ENCODE data around the gene SRRM3.

SRRM3 gene

GRCh38 chr7:76294344-76295024 is 92.8 kb downstream of the SRRM3 start:
- Histone ChIP-seq H3K27me3 (ENCODE audit: low read depth, low read length) (no peaks in the 10 kb centered on the region), H3K9ac (ENCODE audit: low read length) (no peak overlapping the region), H3K27ac (ENCODE audit: low read length) (no peak overlapping the region), H3K9me3 (ENCODE audit: insufficient read depth, low read length) (no peaks in the 10 kb centered on the region), H3K79me2 (ENCODE audit: low read length) (no peaks in the 10 kb centered on the region), H3K4me1 (ENCODE audit: low read length) (peaks cover 14% of the 10 kb centered on the region), H2AFZ (ENCODE audit: low read depth, low read length) (0 out of 2 replicates have a peak overlapping the region, but pooled peaks have one; percentile 23), H3K4me3 (ENCODE audit: low read length) (peak overlapping the region; percentile 42; the same call in 1 of the 2 replicates), H3K4me2 (ENCODE audit: low read length) (peak overlapping the region; percentile 62), H3K36me3 (replicated peaks; ENCODE audit: low read depth, low read length) (no peaks in the 10 kb centered on the region), H4K20me1 (ENCODE audit: insufficient read depth, low read length) (no peaks in the 10 kb centered on the region)
- no peak for TF ChIP-seq CTCF (IDR thresholded peaks at IDR 0.05; ENCODE audit: low read depth, low read length)
- TF ChIP-seq EZH2phosphoT487 (IDR thresholded peaks at IDR 0.05; ENCODE audit: low read depth), result no peak

GRCh38 chr7:76296743-76297740 is 95.3 kb downstream of the SRRM3 start:
- Histone ChIP-seq H3K27ac (ENCODE audit: low read length) (no peak overlapping the region), H3K9ac (ENCODE audit: low read length) (no peak overlapping the region), H3K4me3 (ENCODE audit: low read length) (no peak overlapping the region), H4K20me1 (ENCODE audit: insufficient read depth, low read length) (no peaks in the 10 kb centered on the region), H3K27me3 (ENCODE audit: low read depth, low read length) (no peaks in the 10 kb centered on the region), H3K36me3 (replicated peaks; ENCODE audit: low read depth, low read length) (no peaks in the 10 kb centered on the region), H2AFZ (ENCODE audit: low read depth, low read length) (no peak overlapping the region), H3K4me2 (ENCODE audit: low read length) (no peak overlapping the region), H3K4me1 (ENCODE audit: low read length) (peaks cover 6% of the 10 kb centered on the region), H3K79me2 (ENCODE audit: low read length) (no peaks in the 10 kb centered on the region), H3K9me3 (ENCODE audit: insufficient read depth, low read length) (no peaks in the 10 kb centered on the region)
- TF ChIP-seq CTCF (IDR thresholded peaks at IDR 0.05; ENCODE audit: low read depth, low read length) (no peak), EZH2phosphoT487 (IDR thresholded peaks at IDR 0.05; ENCODE audit: low read depth) (no peak)

GRCh38 chr7:76300166-76300731 is 98.6 kb downstream of the SRRM3 start:
- no peak overlapping the region for H2AFZ ChIP-seq (ENCODE audit: low read depth, low read length)
- TF ChIP-seq CTCF (IDR thresholded peaks at IDR 0.05; ENCODE audit: low read depth, low read length) (no peak), EZH2phosphoT487 (IDR thresholded peaks at IDR 0.05; ENCODE audit: low read depth) (no peak)
- no peaks in the 10 kb centered on the region for H3K36me3 ChIP-seq (replicated peaks; ENCODE audit: low read depth, low read length)
- H3K79me2 ChIP-seq (ENCODE audit: low read length), result no peaks in the 10 kb centered on the region
- H4K20me1 ChIP-seq (ENCODE audit: insufficient read depth, low read length), result no peaks in the 10 kb centered on the region
- no peak overlapping the region for H3K27ac ChIP-seq (ENCODE audit: low read length)
- H3K4me1 ChIP-seq (ENCODE audit: low read length), result no peaks in the 10 kb centered on the region
- H3K9me3 ChIP-seq (ENCODE audit: insufficient read depth, low read length), result no peaks in the 10 kb centered on the region
- no peak overlapping the region for H3K4me3 ChIP-seq (ENCODE audit: low read length)
- H3K27me3 ChIP-seq (ENCODE audit: low read depth, low read length), result no peaks in the 10 kb centered on the region
- H3K9ac ChIP-seq (ENCODE audit: low read length), result no peak overlapping the region
- no peak overlapping the region for H3K4me2 ChIP-seq (ENCODE audit: low read length)

- H3K9me3 ChIP-seq (ENCODE audit: insufficient read depth, low read length), result no peaks in the 10 kb centered on the region
- no peak overlapping the region for H3K4me2 ChIP-seq (ENCODE audit: low read length)
- no peak overlapping the region for H3K9ac ChIP-seq (ENCODE audit: low read length)
- no peaks in the 10 kb centered on the region for H3K36me3 ChIP-seq (replicated peaks; ENCODE audit: low read depth, low read length)
- no peak overlapping the region for H2AFZ ChIP-seq (ENCODE audit: low read depth, low read length)
- no peaks in the 10 kb centered on the region for H3K27me3 ChIP-seq (ENCODE audit: low read depth, low read length)
- no peak overlapping the region for H3K27ac ChIP-seq (ENCODE audit: low read length)
- H3K79me2 ChIP-seq (ENCODE audit: low read length), result no peaks in the 10 kb centered on the region
- no peak overlapping the region for H3K4me3 ChIP-seq (ENCODE audit: low read length)
- TF ChIP-seq CTCF (IDR thresholded peaks at IDR 0.05; ENCODE audit: low read depth, low read length) (no peak), EZH2phosphoT487 (IDR thresholded peaks at IDR 0.05; ENCODE audit: low read depth) (no peak)
- H4K20me1 ChIP-seq (ENCODE audit: insufficient read depth, low read length), result no peaks in the 10 kb centered on the region
- no peaks in the 10 kb centered on the region for H3K4me1 ChIP-seq (ENCODE audit: low read length)
Observed at GRCh38 chr7:76301000-76301399, 99.3 kb downstream of the SRRM3 start.
